HepG2 (cell line): ENCODE measurements around the gene PDE9A.

Experiments used
- CTCF ChIP-seq: sonication (generic); formaldehyde crosslinking; IDR thresholded peaks from 2 replicates; pipeline ENCODE4 v1.5.0; 2020; ENCODE audit warnings: mild to moderate bottlenecking, missing genetic modification reagents, moderate library complexity
- EP300 ChIP-seq, 3 experiments: sonication (generic) in 1 of 3; formaldehyde crosslinking in 1 of 3; IDR thresholded peaks; 2 replicates each; pipeline versions ENCODE4 v1.5.1 to v1.6.1; 2011 to 2020; ENCODE audit warnings: low read depth in 2 of 3, low read length in 2 of 3, borderline replicate concordance in 1 of 3, improper control_type of control experiment in 1 of 3, mild to moderate bottlenecking in 1 of 3, missing genetic modification reagents in 1 of 3, moderate library complexity in 1 of 3
- ETV6 ChIP-seq: sonication (generic); formaldehyde crosslinking; conservative IDR thresholded peaks from 2 replicates; pipeline ENCODE4 v1.4.0; 2020; ENCODE audit warnings: missing genetic modification reagents
- MAFG ChIP-seq: sonication (generic); formaldehyde crosslinking; IDR thresholded peaks from 2 replicates; pipeline ENCODE4 v1.5.1; 2020; ENCODE audit warnings: mild to moderate bottlenecking, missing genetic modification reagents
- RAD51 ChIP-seq: fragments of 450-650 bp; IDR thresholded peaks from 2 replicates; pipeline ENCODE4 v1.6.1; 2016; ENCODE audit warnings: borderline replicate concordance
- SIN3A ChIP-seq: IDR thresholded peaks from 2 replicates; pipeline ENCODE4 v1.6.1; 2011; ENCODE audit warnings: low read depth, mild to moderate bottlenecking, control low read depth, low read length, borderline replicate concordance
- SMYD3 ChIP-seq: sonication (generic); formaldehyde crosslinking; IDR thresholded peaks from 2 replicates; pipeline ENCODE4 v1.8.1; 2023; ENCODE audit warnings: mild to moderate bottlenecking, missing genetic modification reagents
- SRSF1 ChIP-seq: fragments of 200-400 bp; formaldehyde crosslinking; optimal IDR thresholded peaks from 2 replicates; pipeline ENCODE3; 2017; ENCODE audit warnings: mild to moderate bottlenecking, low read depth, low read length, moderate library complexity
- ZNF512B ChIP-seq: sonication (generic); formaldehyde crosslinking; IDR thresholded peaks from 2 replicates; pipeline ENCODE4 v1.5.1; 2020; ENCODE audit warnings: missing genetic modification reagents, mild to moderate bottlenecking, borderline replicate concordance
- TF ChIP-seq, protein P1 (sequence below): sonication (generic); formaldehyde crosslinking; IDR thresholded peaks from 2 replicates; pipeline ENCODE4 v1.8.0; 2022; ENCODE audit warnings: mild to moderate bottlenecking, missing genetic modification reagents, moderate library complexity

DNA sequence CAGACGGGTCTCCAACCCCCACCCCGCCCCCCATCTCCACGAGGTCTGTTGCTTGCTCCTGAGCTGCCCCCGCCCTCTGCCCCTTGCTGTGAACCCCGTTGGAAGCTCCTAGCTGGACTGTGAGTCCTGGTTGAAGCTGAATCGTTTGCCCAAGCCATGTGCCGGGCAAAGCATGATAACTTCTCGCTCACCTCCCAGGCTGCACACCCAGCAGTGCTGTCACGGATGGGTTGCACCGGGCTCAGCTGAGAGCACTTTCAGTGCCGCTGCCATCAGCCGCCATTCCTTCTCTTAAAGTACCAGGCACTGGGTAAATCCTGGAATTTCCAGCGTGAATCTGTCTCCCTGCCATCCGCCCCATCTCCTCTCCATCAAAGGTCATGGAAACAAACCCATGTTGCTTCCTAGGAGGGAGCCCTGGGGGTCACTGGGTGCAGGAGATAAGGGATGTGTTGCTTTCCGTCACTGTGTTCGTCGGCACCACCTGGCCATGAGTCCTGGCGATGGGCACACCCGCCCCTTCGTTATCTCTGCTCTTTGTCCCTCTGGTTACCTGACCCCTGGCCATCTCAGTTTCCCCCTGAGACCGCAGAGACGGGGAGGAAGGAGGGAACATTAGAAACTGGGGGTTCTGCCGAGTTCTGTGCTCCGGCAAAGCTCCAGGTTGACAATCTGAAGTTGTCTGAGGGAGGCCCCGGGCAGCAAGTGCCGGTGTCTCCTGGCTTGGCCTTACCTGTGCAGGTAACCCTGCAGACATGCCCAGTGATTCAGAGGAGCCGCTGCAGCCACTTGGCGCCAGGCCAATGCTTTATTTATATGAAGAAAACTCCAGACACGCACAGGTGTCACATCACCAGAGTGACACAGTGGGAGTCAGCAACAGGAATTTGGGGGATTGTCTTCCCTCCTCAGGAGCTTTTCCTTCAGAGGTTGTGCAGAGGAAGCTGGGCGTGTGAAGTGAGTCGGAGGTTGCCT is 2.7 kb downstream of the PDE9A start:
- TF ChIP-seq RAD51 (no peak), SMYD3 (CRISPR knock-in tag) (no peak), SRSF1 (no peak), CTCF (no peak), ZNF512B (CRISPR knock-in tag) (no peak), MAFG (CRISPR knock-in tag) (no peak), EP300 (IDR thresholded peaks at IDR 0.05; ENCODE audit: low read depth in 2 of 2, low read length in 2 of 2) (no peak), EP300 (CRISPR knock-in tag; IDR thresholded peaks at IDR 0.05; ENCODE audit: borderline replicate concordance) (no peak), SIN3A (no peak), ETV6 (no peak)
- TF ChIP-seq, protein P1, sequence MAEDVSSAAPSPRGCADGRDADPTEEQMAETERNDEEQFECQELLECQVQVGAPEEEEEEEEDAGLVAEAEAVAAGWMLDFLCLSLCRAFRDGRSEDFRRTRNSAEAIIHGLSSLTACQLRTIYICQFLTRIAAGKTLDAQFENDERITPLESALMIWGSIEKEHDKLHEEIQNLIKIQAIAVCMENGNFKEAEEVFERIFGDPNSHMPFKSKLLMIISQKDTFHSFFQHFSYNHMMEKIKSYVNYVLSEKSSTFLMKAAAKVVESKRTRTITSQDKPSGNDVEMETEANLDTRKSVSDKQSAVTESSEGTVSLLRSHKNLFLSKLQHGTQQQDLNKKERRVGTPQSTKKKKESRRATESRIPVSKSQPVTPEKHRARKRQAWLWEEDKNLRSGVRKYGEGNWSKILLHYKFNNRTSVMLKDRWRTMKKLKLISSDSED (CRISPR knock-in tag) = no peak
